ENCODE results near the gene HCFC1R1. TPM values are rescaled to one million over a fixed set of nuclear protein-coding genes. Genes with fewer than 3 reads are reported as not detected.
A peak's percentile ranks its signal among the peaks of the same experiment; 100 is the strongest.

The HCFC1R1 gene
- total RNA-seq, 6 experiments from 2014 or later, result 54.6 to 90.3 (median 83.2) TPM

- peak; percentile 61 for TF ChIP-seq CTCF (IDR thresholded peaks at IDR 0.05)
- peaks cover 25% of the 10 kb centered on the region for H3K4me1 Mint-ChIP-seq (ENCODE audit: low read depth)
- H3K36me3 Mint-ChIP-seq (ENCODE audit: low read depth), result peaks cover 28% of the 10 kb centered on the region
- no peak for DNase-seq
- H3K27me3 Mint-ChIP-seq (ENCODE audit: insufficient read depth), result peaks cover 27% of the 10 kb centered on the region
- H3K9me3 Mint-ChIP-seq, result no peaks in the 10 kb centered on the region
- H3K27ac Mint-ChIP-seq, result no peak within 1 kb of the TSS
- no peak within 1 kb of the TSS for H3K4me3 Mint-ChIP-seq
Measured at GRCh38 chr16:3017794-3018506, 5.8 kb downstream of the HCFC1R1 start, which contains the start of gene CLDN6. CLDN6 (minus strand) TSS chr16:3018183; CDS start chr16:3016021, 2,162 bp downstream.

DNA sequence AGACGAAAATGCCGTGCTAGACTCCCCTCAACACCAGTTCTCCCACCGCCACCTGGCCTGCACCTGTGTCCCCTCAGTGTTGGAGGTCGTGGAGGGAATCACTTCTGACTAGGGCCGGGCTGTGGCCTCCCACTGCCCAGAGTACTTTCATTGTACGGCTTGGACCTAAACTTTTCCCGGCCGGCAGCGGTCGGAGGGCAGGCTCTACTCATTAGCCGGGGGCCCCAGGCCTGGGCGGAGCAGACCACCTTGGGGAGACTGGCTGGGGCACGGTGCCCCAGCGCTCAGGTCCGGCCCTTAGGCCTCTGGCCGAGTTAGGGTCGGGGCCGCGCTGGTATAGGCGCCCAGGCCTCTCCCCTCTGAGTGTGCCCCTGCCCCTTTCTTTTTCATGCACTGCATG, 6.4 kb downstream of the HCFC1R1 start:
- no peaks in the 10 kb centered on the region for H3K9me3 Mint-ChIP-seq
- H3K27me3 Mint-ChIP-seq (ENCODE audit: insufficient read depth), result peaks cover 27% of the 10 kb centered on the region
- DNase-seq, result no peak
- no peak overlapping the region for H3K27ac Mint-ChIP-seq
- H3K36me3 Mint-ChIP-seq (ENCODE audit: low read depth), result peaks cover 22% of the 10 kb centered on the region
- TF ChIP-seq CTCF (IDR thresholded peaks at IDR 0.05), result no peak
- no peak overlapping the region for H3K4me3 Mint-ChIP-seq
- peaks cover 25% of the 10 kb centered on the region for H3K4me1 Mint-ChIP-seq (ENCODE audit: low read depth)

DNA sequence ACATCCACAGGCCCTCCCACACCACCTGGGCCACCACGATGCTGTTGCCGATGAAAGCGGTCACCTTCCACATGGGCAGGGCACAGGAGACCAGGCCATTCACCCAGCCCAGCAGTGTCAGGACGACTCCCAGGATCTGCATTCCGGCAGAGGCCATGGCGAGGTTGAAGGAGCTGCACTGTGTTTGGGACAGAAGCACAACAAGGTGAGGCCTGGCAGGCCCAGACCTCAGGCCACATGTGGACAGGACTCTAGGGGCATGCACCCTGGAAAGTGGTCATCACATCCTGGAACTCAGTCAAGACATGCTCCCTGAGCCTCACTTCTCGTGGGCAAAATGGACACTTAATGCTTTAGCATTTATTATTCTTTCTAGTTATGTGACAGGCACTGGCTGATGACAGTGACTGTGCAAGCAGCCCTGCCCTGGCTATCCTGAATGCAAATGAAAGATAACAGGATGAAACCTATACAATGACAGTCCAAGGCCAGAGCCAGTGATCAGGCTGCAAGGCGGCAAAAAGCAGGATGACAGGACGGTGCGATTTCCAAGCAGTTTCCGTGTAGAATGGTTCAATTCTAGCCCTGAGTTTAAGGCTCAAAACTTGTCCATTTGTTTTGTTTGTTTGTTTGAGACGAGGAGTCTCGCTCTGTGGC, 7.7 kb downstream of the HCFC1R1 start:
- peaks cover 29% of the 10 kb centered on the region for H3K27me3 Mint-ChIP-seq (ENCODE audit: insufficient read depth)
- peaks cover 18% of the 10 kb centered on the region for H3K4me1 Mint-ChIP-seq (ENCODE audit: low read depth)
- H3K27ac Mint-ChIP-seq, result no peak overlapping the region
- TF ChIP-seq CTCF (IDR thresholded peaks at IDR 0.05), result no peak
- no peaks in the 10 kb centered on the region for H3K9me3 Mint-ChIP-seq
- H3K4me3 Mint-ChIP-seq, result no peak overlapping the region
- DNase-seq, result no peak
- H3K36me3 Mint-ChIP-seq (ENCODE audit: low read depth), result peaks cover 9% of the 10 kb centered on the region; the same call in 1 of the 2 replicates

DNA sequence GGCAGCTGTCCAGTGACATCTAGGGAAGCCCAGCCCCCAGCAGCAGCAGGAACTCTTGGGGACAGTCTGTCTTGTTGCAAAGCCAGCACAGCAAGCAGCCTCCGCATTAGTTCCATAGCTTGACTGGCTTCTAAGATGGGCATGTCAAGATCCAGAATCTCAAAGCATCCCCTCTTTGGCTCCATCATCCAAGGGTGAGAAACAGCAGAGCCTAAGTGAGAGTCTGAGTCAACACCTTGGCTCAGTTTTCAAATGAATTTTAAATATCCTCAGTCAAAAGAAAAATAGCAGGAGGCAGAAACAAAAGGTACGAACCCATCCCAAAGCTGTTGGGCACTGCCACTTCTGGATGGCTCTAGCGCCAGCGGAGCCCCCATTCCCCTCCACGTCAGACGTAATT, 8.8 kb downstream of the HCFC1R1 start:
- Mint-ChIP-seq H3K4me3 (no peak overlapping the region), H3K9me3 (no peaks in the 10 kb centered on the region), H3K36me3 (ENCODE audit: low read depth) (peaks cover 2% of the 10 kb centered on the region; the same call in 1 of the 2 replicates), H3K27ac (no peak overlapping the region), H3K27me3 (ENCODE audit: insufficient read depth) (peaks cover 28% of the 10 kb centered on the region), H3K4me1 (ENCODE audit: low read depth) (peaks cover 15% of the 10 kb centered on the region)
- no peak for TF ChIP-seq CTCF (IDR thresholded peaks at IDR 0.05)
- no peak for DNase-seq

DNA sequence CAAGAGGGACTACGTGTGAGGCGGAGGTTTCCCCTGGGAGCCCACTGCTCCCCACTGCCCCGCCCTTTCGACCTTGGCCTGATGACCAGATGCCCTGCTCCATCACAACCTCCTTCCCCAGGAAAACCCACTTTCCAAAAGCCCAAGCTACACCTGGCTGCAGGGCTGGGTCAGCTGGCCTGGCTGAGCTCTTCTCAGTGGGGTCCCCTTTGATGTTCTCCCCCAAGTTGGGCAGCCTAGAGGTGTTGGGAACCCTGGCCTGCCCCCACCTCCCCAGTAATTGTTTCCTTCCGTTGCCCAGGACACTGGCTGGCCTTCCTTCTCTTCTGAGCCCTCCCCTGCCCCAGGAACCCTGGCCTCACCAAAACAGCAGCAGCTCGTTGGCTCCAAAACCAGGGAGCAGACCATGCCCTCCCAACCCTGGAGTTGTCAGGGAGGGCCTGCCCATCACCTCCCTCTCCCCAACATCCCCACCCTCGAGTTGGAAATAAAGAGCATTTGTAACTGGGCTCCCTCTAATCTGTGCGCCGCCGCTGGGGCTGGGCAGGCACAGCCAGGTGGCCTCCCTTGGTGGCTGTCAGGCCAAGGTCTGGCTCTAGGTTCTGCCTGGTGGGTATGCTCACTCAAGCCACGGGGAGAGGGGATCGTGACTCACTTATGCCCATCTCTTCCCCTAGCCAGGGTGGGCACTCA, 9.6 kb downstream of the HCFC1R1 start:
- H3K27ac Mint-ChIP-seq, result no peak overlapping the region
- TF ChIP-seq CTCF (IDR thresholded peaks at IDR 0.05), result no peak
- H3K36me3 Mint-ChIP-seq (ENCODE audit: low read depth), result no peaks in the 10 kb centered on the region
- no peak overlapping the region for H3K4me3 Mint-ChIP-seq
- no peak for DNase-seq
- no peaks in the 10 kb centered on the region for H3K9me3 Mint-ChIP-seq
- H3K27me3 Mint-ChIP-seq (ENCODE audit: insufficient read depth), result peaks cover 27% of the 10 kb centered on the region
- peaks cover 12% of the 10 kb centered on the region for H3K4me1 Mint-ChIP-seq (ENCODE audit: low read depth)
